Measurements from ENCODE around the gene PACS1.

DNA sequence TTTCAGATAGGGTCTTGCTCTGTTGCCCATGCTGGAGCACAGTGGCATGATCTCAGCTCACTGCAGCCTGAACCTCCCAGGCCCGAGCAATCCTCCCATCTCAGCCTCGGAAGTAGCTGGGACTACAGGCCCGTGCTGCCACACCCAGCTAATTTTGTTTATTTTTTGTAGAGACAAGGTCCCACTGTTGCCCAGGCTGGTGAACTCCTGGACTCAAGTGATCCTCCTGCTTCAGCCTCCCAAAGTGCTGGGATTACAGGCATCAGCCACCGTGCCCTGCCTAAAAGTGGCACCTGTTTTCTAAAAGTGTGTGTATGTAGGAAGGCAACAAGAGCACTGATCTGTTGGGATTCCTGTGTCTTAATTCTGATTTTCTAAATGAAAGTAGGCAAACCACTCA, 20.2 kb downstream of the PACS1 start:
- TF ChIP-seq REST (IDR thresholded peaks at IDR 0.05; ENCODE audit: insufficient read depth in 1 of 2, low read depth in 2 of 2, low read length in 2 of 2) = no peak
- TF ChIP-seq TAF1 (IDR thresholded peaks at IDR 0.05; ENCODE audit: borderline replicate concordance, insufficient read depth, low read length) = no peak

Measured in PFSK-1 (cell line).